ENCODE measurements around the gene SAMD3. TPM values are rescaled to one million over a fixed set of nuclear protein-coding genes. Genes with fewer than 3 reads are reported as not detected.

The SAMD3 gene
- total and polyA plus RNA-seq, 2 of the 13 experiments (the other 11 are each of a cell fraction or from before 2014, with no cell fraction given): not detected

DNA sequence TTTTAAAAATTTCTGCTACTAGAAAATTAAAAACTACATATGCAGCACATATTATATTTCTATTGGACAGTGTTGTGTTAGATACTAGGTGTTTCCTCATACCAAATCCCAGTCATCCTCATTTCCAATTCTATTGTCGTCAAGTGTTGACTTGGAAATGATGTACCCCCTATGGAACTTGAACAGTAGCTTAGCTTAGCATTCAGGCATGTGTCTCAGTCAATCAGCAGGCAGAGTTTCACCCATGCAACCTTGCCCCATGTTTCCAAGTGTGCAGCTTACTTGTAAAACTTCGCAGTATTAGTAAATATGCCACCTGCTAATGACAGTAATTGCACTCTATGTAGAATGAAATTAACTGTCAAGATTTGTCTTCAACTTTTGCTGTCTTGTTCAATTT lies 59.5 kb downstream of the SAMD3 start:
- CTCF ChIA-PET (ENCODE audit: low intra/inter-chr PET ratio, low total read pairs): no interaction called here
- ATAC-seq: no peak
- no peaks in the 10 kb centered on the region for H4K20me1 ChIP-seq (ENCODE audit: insufficient read depth, low read length)

More for the DNA sequence above, 59.5 kb downstream of the SAMD3 start:
- no peak overlapping the region for H3K27ac ChIP-seq (ENCODE audit: extremely low read length, insufficient read depth, low read length)
- in situ Hi-C loops (cut with HindIII; ENCODE audit: extremely low pct_ligation_motif_present, low pct_unique_long_range_greater_than_20kb) (no loop called here), intact Hi-C loops (cut with micrococcal nuclease; ENCODE audit: unreplicated experiment) (no loop called here)
- no peak overlapping the region for H3K4me2 ChIP-seq (ENCODE audit: low read depth, low read length)
- POLR2A ChIA-PET: no interaction called here
- DNase-seq (ENCODE audit: low spot score) (no peak), FAIRE-seq (no peak)
- WGBS (ENCODE audit: low lambda C conversion rate): 15% methylated on average over 2 of the region's 2 CpGs
- H3K36me3 ChIP-seq (replicated peaks in 1 of 2; ENCODE audit: control insufficient read depth in 1 of 2, insufficient read depth in 2 of 2, low read length in 2 of 2): no peaks in the 10 kb centered on the region
- no TSS peak for BruUV-seq (replicated peaks)
- no peak overlapping the region for H3K4me3 ChIP-seq (replicated peaks in 1 of 3; ENCODE audit: insufficient read depth in 1 of 3, low read depth in 2 of 3, low read length in 3 of 3)
- H3K9ac ChIP-seq (ENCODE audit: insufficient read depth, low read depth, low read length): no peak overlapping the region
- H3K79me2 ChIP-seq (ENCODE audit: insufficient read depth, low read length): no peaks in the 10 kb centered on the region
- no peaks in the 10 kb centered on the region for H3K4me1 ChIP-seq (ENCODE audit: insufficient read depth, low read length)
- TF ChIP-seq, protein P1, sequence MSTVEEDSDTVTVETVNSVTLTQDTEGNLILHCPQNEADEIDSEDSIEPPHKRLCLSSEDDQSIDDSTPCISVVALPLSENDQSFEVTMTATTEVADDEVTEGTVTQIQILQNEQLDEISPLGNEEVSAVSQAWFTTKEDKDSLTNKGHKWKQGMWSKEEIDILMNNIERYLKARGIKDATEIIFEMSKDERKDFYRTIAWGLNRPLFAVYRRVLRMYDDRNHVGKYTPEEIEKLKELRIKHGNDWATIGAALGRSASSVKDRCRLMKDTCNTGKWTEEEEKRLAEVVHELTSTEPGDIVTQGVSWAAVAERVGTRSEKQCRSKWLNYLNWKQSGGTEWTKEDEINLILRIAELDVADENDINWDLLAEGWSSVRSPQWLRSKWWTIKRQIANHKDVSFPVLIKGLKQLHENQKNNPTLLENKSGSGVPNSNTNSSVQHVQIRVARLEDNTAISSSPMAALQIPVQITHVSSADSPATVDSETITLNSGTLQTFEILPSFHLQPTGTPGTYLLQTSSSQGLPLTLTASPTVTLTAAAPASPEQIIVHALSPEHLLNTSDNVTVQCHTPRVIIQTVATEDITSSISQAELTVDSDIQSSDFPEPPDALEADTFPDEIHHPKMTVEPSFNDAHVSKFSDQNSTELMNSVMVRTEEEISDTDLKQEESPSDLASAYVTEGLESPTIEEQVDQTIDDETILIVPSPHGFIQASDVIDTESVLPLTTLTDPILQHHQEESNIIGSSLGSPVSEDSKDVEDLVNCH (CRISPR knock-in tag; IDR thresholded peaks at IDR 0.05): no peak
- TF ChIP-seq PRMT3 (CRISPR knock-in tag; IDR thresholded peaks at IDR 0.05; ENCODE audit: borderline replicate concordance, low read depth): no peak
- TF ChIP-seq, protein P2, sequence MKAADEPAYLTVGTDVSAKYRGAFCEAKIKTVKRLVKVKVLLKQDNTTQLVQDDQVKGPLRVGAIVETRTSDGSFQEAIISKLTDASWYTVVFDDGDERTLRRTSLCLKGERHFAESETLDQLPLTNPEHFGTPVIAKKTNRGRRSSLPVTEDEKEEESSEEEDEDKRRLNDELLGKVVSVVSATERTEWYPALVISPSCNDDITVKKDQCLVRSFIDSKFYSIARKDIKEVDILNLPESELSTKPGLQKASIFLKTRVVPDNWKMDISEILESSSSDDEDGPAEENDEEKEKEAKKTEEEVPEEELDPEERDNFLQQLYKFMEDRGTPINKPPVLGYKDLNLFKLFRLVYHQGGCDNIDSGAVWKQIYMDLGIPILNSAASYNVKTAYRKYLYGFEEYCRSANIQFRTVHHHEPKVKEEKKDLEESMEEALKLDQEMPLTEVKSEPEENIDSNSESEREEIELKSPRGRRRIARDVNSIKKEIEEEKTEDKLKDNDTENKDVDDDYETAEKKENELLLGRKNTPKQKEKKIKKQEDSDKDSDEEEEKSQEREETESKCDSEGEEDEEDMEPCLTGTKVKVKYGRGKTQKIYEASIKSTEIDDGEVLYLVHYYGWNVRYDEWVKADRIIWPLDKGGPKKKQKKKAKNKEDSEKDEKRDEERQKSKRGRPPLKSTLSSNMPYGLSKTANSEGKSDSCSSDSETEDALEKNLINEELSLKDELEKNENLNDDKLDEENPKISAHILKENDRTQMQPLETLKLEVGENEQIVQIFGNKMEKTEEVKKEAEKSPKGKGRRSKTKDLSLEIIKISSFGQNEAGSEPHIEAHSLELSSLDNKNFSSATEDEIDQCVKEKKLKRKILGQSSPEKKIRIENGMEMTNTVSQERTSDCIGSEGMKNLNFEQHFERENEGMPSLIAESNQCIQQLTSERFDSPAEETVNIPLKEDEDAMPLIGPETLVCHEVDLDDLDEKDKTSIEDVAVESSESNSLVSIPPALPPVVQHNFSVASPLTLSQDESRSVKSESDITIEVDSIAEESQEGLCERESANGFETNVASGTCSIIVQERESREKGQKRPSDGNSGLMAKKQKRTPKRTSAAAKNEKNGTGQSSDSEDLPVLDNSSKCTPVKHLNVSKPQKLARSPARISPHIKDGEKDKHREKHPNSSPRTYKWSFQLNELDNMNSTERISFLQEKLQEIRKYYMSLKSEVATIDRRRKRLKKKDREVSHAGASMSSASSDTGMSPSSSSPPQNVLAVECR (CRISPR knock-in tag; IDR thresholded peaks at IDR 0.05; ENCODE audit: borderline replicate concordance): no peak
- H3K27me3 ChIP-seq (ENCODE audit: control insufficient read depth in 1 of 2, insufficient read depth in 2 of 2, low read length in 2 of 2): no peaks in the 10 kb centered on the region; a peak in 1 of 5 replicates
- no peak overlapping the region for H2AFZ ChIP-seq (ENCODE audit: low read length)
- peaks cover 7% of the 10 kb centered on the region for H3K9me3 ChIP-seq (ENCODE audit: low read length)
